ENCODE results near the gene ABHD6. TPM values are rescaled to one million over a fixed set of nuclear protein-coding genes. Genes with fewer than 3 reads are reported as not detected.

Gene ABHD6
- total RNA-seq, 1 donor: 5.5 TPM

DNA sequence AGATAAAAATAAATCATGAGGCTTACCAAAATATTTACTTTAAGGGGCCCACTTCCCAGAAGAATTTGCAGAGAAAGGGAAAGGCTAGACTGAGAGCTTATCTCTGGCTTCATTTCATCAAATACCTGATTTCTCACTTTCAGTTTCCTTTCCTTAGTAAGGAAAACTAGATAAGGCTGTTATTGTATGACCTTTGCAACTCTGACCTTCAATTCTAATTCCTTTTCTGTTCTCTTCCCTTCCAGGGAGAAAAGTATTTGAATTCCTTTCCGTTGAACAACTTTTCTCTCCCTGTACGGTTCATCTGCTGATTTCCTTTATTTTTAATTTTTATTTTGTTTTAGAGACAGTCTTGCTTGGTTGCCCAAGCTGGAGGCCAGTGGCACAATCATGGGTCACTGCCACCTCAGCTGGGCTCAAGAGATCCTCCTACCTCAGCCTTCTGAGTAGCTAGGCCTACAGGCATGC, 88.0 kb downstream of the ABHD6 start:
- H3K4me3 ChIP-seq (ENCODE audit: low read depth, low read length): no peak overlapping the region
- peak; percentile 36 for DNase-seq (ENCODE audit: low read depth)
- TF ChIP-seq, protein P1, sequence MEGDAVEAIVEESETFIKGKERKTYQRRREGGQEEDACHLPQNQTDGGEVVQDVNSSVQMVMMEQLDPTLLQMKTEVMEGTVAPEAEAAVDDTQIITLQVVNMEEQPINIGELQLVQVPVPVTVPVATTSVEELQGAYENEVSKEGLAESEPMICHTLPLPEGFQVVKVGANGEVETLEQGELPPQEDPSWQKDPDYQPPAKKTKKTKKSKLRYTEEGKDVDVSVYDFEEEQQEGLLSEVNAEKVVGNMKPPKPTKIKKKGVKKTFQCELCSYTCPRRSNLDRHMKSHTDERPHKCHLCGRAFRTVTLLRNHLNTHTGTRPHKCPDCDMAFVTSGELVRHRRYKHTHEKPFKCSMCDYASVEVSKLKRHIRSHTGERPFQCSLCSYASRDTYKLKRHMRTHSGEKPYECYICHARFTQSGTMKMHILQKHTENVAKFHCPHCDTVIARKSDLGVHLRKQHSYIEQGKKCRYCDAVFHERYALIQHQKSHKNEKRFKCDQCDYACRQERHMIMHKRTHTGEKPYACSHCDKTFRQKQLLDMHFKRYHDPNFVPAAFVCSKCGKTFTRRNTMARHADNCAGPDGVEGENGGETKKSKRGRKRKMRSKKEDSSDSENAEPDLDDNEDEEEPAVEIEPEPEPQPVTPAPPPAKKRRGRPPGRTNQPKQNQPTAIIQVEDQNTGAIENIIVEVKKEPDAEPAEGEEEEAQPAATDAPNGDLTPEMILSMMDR (IDR thresholded peaks at IDR 0.05; ENCODE audit: insufficient read depth, low read length): no peak

GRCh38 chr3:58326267-58326900, 88.8 kb downstream of the ABHD6 start:
- no peak for DNase-seq (ENCODE audit: low read depth)
- H3K4me3 ChIP-seq (ENCODE audit: low read depth, low read length): no peak overlapping the region
- TF ChIP-seq, protein P1 (IDR thresholded peaks at IDR 0.05; ENCODE audit: insufficient read depth, low read length): no peak

- H3K4me3 ChIP-seq (ENCODE audit: low read depth, low read length): no peak overlapping the region
- DNase-seq (ENCODE audit: low read depth): no peak
- TF ChIP-seq, protein P1 (IDR thresholded peaks at IDR 0.05; ENCODE audit: insufficient read depth, low read length): no peak
These were observed 91.7 kb downstream of the ABHD6 start for GRCh38 chr3:58329150-58329921.

GRCh38 chr3:58329922-58330413, 92.4 kb downstream of the ABHD6 start:
- no peak overlapping the region for H3K4me3 ChIP-seq (ENCODE audit: low read depth, low read length)
- DNase-seq (ENCODE audit: low read depth): no peak
- TF ChIP-seq, protein P1 (IDR thresholded peaks at IDR 0.05; ENCODE audit: insufficient read depth, low read length): no peak

DNA sequence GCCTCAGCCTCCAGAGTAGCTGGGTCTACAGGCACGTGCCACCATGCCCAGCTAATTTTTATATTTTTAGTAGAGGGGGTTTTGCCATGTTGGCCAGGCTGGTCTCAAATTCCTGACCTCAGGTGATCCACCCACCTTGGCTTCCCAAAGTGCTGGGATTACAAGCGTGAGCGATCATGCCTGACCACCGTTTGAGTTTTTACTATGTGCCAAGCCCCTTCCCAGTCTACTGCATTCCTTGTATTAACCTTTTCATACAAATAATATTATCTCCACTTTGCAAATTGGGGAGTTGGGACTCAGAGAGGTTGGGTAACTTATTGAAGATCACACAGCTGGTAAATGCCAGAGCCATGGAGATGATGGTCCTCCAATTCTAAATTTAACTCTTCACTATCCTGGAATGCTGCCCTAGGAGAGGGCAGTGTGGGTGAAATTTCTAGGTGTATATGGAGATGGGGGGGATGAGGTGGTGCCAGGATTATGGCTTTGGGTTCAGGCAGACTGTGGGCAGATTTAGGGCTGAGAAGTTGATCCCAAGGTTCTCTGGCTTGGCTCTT, 94.1 kb downstream of the ABHD6 start:
- TF ChIP-seq, protein P1 (IDR thresholded peaks at IDR 0.05; ENCODE audit: insufficient read depth, low read length): no peak
- DNase-seq (ENCODE audit: low read depth): no peak
- no peak overlapping the region for H3K4me3 ChIP-seq (ENCODE audit: low read depth, low read length)

- TF ChIP-seq, protein P1 (IDR thresholded peaks at IDR 0.05; ENCODE audit: insufficient read depth, low read length): no peak
- peak within 1 kb of the TSS; percentile 90 for H3K4me3 ChIP-seq (ENCODE audit: low read depth, low read length)
- peak; percentile 68 for DNase-seq (ENCODE audit: low read depth)
These were observed 95.1 kb downstream of the ABHD6 start, which contains the start of gene PXK for GRCh38 chr3:58332575-58333188. TSS of gene PXK (plus strand) at chr3:58332892. CDS start at chr3:58332989, 97 bp downstream.
